Measurements from ENCODE around the gene TRIM4.
A peak's percentile ranks its signal among the peaks of the same experiment; 100 is the strongest.
"Not testable (repeated sequence)": the region's sequence is repeated elsewhere in the genome, so short reads cannot be mapped to it uniquely, and the experiment has no call there.

Gene TRIM4

GRCh38 chr7:99918959-99919813 is at the start of gene TRIM4:
Gene TRIM4, minus strand, starts transcription at chr7:99919530. Its CDS starts 129 bp downstream, at chr7:99919401.
- DNase-seq (ENCODE audit: low read depth in 1 of 2, low spot score in 1 of 2), result peak; percentile 79 to 81

- DNase-seq (ENCODE audit: low read depth in 1 of 2, low spot score in 1 of 2), result no peak
These were observed 39.4 kb upstream of the TRIM4 start for GRCh38 chr7:99958564-99959227.

DNA sequence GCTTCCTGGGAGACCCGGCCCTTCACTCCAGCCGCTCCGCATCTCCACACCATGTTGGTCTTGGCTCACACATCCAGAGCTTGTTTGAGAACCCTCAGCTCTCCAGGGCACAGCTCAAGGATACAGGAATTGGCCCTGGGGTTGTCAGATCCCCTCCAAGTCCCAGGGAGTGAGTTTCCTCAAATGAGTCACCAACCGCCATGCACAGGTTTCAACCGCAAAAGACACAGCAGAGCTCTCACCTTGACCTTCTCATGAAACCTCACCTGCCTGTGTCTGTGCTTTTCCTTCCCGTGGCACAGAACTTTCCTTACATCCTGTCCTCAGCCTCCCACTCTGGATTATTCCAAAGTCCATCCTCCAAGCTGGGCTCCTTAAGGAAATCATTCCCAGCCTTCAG is 35.9 kb upstream of the TRIM4 start:
- no peak for DNase-seq (ENCODE audit: low read depth in 1 of 2, low spot score in 1 of 2)

DNA sequence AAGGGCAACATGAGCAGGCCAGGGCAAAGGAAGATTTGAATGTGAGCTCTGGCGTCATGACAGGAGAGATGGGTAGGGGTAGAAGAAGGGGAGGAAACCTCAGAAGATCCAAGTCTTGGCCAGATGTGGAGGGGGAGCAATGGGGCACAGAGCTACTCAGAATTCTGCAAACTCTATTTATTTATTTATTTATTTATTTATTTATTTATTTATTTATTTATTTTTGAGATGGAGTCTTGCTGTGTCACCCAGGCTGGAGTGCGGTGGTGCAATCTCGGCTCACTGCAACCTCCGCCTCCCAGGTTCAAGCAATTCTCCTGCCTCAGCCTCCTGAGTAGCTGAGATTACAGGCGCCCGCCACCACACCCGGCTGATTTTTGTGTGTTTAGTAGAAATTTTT is 35.3 kb upstream of the TRIM4 start:
- not testable (repeated sequence) for DNase-seq (ENCODE audit: low read depth in 1 of 2, low spot score in 1 of 2)

DNA sequence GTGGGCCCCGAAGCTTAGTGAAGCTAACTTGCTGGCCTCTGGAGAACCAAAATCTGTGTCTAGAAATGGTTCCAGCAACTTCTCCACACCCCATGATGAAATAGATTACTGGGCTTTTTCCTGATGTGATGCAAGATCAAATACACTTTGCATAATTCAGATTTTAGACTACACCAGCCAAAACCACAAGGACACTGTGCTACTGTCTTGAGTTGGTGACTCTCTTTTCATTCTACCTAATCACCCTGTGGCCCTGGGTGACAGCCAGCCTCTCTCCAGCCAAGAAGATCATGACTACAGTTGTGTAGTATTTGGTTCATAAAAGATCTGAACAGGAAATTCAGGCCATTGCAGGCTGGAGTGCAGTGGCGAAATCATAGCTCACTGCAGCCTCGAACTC is 34.3 kb upstream of the TRIM4 start:
- DNase-seq (ENCODE audit: low read depth in 1 of 2, low spot score in 1 of 2), result no peak

GRCh38 chr7:99952649-99953048 is 33.3 kb upstream of the TRIM4 start:
- not testable (repeated sequence) for DNase-seq (ENCODE audit: low read depth in 1 of 2, low spot score in 1 of 2)

DNA sequence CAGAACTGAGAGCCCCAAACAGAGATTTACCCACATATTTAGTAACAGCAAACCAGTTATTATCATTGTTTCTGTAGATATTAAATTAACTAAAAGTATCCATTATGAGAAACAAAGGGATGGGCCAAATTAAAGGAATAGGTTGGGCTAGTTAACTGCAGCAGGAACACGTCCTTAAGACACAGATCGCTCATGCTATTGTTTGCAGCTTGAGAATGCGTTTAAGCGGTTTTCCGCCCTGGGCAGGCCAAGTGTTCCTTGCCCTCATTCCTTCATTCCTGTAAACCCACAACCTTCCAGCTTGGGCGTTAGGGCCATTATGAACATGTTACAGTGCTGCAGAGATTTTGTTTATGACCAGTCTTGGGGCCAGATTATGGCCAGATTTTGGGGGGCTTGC is 31.5 kb upstream of the TRIM4 start:
- DNase-seq (ENCODE audit: low read depth in 1 of 2, low spot score in 1 of 2), result not testable (repeated sequence)

- DNase-seq (ENCODE audit: low read depth in 1 of 2, low spot score in 1 of 2), result no peak
These were observed 30.4 kb upstream of the TRIM4 start for GRCh38 chr7:99949645-99950228.

DNA sequence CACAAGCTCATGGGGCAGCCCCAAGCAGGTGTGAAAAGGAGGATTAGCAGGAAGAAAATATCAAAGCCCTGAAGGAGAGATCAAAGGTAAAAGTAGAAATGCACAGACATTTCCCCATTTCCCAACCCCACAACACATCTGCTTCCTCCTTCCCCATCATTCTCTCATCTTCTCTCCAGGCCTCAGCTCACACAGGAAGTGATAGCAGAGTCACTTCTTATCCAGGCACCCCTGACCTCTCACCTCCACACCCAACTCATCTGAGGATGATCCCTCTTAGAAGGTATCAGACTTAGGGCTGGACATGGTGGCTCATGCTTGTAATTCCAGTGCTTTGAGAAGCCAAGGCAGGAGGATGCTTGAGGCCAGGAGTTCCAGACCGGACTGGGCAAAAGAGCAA is 28.3 kb upstream of the TRIM4 start:
- no peak for DNase-seq (ENCODE audit: low read depth in 1 of 2, low spot score in 1 of 2)

DNA sequence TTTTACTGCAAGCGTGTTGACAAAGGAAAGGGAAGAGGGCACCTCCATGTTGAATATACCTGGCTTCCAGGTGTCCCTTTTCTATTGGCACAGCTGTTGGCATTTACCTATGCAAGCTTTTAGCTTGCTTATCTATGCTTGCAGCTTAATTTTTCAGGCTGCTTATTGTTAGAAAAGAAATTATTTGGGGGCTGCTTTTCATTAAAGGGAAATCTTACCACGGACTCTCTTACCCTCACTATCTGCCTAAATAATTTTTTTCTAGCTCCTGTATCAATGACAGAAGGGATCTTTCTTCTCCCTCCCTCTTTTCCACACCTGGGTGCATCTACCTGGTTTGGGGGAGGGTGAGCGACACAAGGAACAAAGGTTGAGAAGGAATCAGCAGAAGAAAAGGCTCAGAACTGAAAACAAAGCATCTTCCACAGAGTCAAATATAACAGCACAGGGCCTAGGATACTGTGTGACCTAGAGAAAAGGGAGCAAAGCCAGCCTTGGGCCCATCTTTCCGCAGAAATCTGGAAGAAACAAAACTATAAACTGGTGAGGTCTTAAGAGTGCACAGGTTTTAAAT is 25.3 kb upstream of the TRIM4 start:
- no peak for DNase-seq (ENCODE audit: low read depth in 1 of 2, low spot score in 1 of 2)

DNA sequence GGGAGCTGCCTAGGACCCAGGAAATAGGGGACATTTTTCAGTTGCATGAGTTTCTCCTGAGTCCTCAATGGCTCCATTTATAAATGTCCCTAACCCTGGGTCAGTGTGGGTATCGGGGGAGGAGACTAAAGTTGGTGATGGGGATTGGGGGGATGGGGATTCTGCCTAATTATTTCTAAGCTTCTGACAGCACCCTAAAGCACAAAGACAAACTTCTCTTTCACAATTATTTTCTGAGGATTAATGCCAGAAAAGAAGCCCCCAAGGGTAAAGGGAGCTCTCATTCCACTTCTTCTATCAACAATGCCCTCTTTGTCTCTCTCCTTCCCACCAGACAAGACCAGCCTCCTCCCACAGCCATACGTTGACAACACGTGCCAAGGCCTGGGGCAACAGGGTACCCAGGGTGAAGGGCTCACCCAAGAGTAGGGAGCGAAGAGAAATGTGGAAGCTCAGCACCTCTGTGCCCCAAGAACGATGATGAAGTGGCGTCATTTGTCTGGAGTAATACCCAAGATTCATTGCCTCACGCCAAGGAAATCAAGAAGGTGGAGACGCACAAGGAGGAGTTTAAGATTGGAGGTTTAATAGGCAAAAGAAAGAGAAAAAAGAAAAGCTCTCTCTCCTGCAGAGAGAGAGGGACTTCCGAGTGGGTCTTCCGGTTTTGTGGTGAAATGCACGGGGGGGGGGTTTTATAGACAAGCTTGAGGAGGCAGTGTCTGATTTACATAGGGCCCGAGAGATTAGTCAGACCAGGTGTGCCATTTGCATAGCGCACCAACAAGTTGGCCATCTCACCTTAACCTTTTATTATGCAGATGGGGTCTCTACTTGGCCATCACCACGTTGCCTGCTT is 24.5 kb upstream of the TRIM4 start:
- no peak for DNase-seq (ENCODE audit: low read depth in 1 of 2, low spot score in 1 of 2)

- DNase-seq (ENCODE audit: low read depth in 1 of 2, low spot score in 1 of 2), result no peak
These were observed 19.0 kb upstream of the TRIM4 start for GRCh38 chr7:99938296-99938695.

- DNase-seq (ENCODE audit: low read depth in 1 of 2, low spot score in 1 of 2), result not testable (repeated sequence)
These were observed 15.7 kb upstream of the TRIM4 start for GRCh38 chr7:99935009-99935408.

DNA sequence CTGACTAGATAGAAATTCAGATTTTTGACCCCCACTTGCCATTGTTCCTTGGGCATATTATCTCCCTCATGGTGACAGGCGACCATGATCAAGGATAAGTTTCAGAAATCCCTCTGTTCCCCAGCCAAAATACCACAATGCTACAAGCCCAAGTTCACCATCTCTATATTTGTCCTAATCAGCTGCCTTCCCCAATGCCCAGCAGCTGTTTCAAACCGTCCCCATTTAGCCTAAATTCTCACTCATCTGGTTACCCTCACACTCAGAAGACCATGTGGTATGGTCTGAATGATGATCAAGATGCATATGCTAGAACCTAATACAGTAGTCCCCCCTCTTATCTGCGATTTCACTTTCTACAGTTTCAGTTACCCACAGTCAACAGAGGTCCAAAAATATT is 11.0 kb upstream of the TRIM4 start:
- DNase-seq (ENCODE audit: low read depth in 1 of 2, low spot score in 1 of 2), result no peak

GRCh38 chr7:99929730-99930053 is 10.4 kb upstream of the TRIM4 start:
- no peak for DNase-seq (ENCODE audit: low read depth in 1 of 2, low spot score in 1 of 2)

DNA sequence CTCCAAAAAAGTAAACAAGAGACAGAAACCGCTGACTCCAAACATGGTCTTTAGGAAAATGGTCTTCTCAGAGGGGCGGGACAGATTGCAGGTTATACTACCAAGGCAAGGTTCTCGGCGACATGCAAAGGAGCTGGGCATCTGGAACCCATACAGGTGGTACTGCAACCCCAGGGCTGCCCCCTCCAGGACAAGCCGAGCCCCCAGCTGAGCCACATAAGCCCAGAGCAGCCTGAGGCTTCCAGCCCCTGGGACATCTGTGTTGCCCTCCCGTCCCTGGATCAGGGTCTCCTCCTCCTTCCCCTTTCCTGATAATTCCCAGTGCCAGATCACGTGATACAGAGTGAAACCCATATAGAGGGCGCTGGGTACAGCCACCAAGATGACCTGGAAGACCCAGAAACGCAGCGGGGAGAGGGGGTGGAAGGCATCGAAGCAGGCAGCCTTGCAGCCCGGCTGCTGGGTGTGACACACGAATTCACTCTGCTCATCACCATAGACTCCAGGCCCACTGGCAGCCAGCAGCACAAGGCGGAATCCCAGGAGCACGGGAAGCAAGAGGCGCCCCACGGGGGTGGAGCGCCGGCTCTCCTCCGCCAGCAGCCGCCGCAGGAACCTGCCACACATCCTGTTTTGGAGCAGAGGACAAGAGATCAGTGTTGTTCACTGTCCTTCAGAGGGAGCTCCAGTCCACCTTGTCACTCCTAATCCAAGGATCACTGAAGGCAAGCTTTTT is 9.8 kb upstream of the TRIM4 start, which contains the start of gene GJC3:
TSS of gene GJC3 (minus strand) at position 627 of the 736 bp plus-strand sequence. CDS start at position 627, 0 bp downstream.
- DNase-seq (ENCODE audit: low read depth in 1 of 2, low spot score in 1 of 2), result no peak

- no peak for DNase-seq (ENCODE audit: low read depth in 1 of 2, low spot score in 1 of 2)
These were observed 8.9 kb upstream of the TRIM4 start for GRCh38 chr7:99928188-99928587.

DNA sequence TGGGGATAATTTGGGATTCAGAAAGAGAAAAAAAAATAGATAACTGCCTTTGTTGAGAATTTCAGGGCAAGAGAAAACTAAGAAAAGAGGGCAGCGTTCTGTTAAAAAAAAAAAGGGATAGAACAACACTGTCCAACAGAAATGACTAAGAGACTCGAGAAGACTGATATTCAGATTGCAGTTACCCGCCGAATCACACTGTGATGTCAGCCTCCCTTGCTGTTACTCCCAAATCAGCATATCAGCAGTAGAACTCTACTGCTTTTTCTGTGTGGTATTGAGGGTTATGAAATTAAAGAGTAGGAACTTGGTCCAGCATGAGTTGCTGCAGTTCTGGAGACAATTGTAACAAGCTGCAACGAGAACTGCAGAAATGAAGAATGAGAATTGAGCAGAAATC is 8.2 kb upstream of the TRIM4 start:
- DNase-seq (ENCODE audit: low read depth in 1 of 2, low spot score in 1 of 2), result no peak

DNA sequence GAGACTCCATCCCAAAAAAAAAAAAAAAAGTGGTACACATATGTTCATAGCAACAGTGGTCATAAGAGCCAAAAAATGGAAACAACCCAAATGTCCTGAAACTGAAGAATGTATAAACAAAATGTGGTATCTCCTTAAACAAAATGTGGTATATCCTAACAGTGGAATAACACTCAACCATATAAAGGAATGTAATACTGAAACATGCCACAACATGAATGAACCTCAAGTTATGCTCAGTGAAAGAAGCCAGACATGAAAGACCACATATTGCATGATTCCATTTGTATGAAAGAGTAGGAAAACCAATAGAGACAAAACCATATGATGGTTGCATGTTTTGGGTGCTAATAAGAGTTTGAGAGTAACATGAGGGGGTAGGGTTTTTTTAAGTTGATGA is 7.0 kb upstream of the TRIM4 start:
- no peak for DNase-seq (ENCODE audit: low read depth in 1 of 2, low spot score in 1 of 2)

- no peak for DNase-seq (ENCODE audit: low read depth in 1 of 2, low spot score in 1 of 2)
These were observed 3.9 kb upstream of the TRIM4 start for GRCh38 chr7:99923200-99923599.

Measured in stimulated activated CD4-positive, alpha-beta T cell treated with anti-CD3 and anti-CD28 coated beads, Interleukin-15, amount 100 ng/mL, for 1 hour (primary cell).